ENCODE measurements around the gene NAA25. TPM values are rescaled to one million over a fixed set of nuclear protein-coding genes. Genes with fewer than 3 reads are reported as not detected.

Gene NAA25
- total and polyA plus RNA-seq, 2 of the 4 experiments (the other 2 are of a cell fraction) = 10.3 to 25.5 TPM

- Histone ChIP-seq H2AK9ac (replicated peaks; ENCODE audit: low read depth, low read length, poor library complexity) (no peak overlapping the region), H3K4me1 (ENCODE audit: control insufficient read depth, insufficient read depth, low read length) (peaks cover 5% of the 10 kb centered on the region), H3K36me3 (ENCODE audit: control insufficient read depth, insufficient read depth, low read length) (peaks cover 40% of the 10 kb centered on the region), H2BK120ac (ENCODE audit: low read depth, low read length) (no peak overlapping the region), H2BK20ac (ENCODE audit: low read depth, low read length) (no peak overlapping the region), H3K79me1 (ENCODE audit: low read depth in 1 of 2, low read length in 2 of 2) (peaks cover 17 to 20% of the 10 kb centered on the region in 2 experiments), H2AK5ac (ENCODE audit: low read depth, low read length) (no peak overlapping the region), H4K8ac (ENCODE audit: low read depth in 2 of 2, low read length in 2 of 2) (no peak overlapping the region), H3K4me2 (ENCODE audit: low read depth, low read length) (no peak overlapping the region), H3K18ac (ENCODE audit: low read depth, low read length) (no peak overlapping the region), H3K27me3 (ENCODE audit: control insufficient read depth, insufficient read depth, low read length) (no peaks in the 10 kb centered on the region), H3K4me3 (ENCODE audit: insufficient read depth, low read depth, low read length) (no peak overlapping the region), H3K23ac (ENCODE audit: low read depth, low read length) (no peak overlapping the region), H3K27ac (ENCODE audit: insufficient read depth, low read length) (no peak overlapping the region), H4K5ac (ENCODE audit: low read depth, low read length) (no peak overlapping the region), H3K9ac (ENCODE audit: low read depth, low read length) (no peak overlapping the region), H2AFZ (replicated peaks; ENCODE audit: low read length, poor library complexity) (no peak overlapping the region), H4K20me1 (ENCODE audit: insufficient read depth, low read length) (no peaks in the 10 kb centered on the region; the same call in 1 of the 2 replicates), H3K9me3 (ENCODE audit: control insufficient read depth, insufficient read depth, low read length) (no peaks in the 10 kb centered on the region), H3K14ac (replicated peaks; ENCODE audit: low read depth, low read length) (no peak overlapping the region), H2BK5ac (ENCODE audit: low read depth, low read length, poor library complexity, severe bottlenecking) (no peak overlapping the region), H2BK15ac (ENCODE audit: low read depth, low read length) (no peak overlapping the region), H3K4ac (ENCODE audit: low read depth, low read length) (no peak overlapping the region), H3K9me1 (ENCODE audit: insufficient read depth, low read length) (peaks cover 4% of the 10 kb centered on the region), H4K91ac (ENCODE audit: insufficient read depth, low read depth, low read length) (no peak overlapping the region), H3K56ac (ENCODE audit: extremely low read depth, insufficient read depth, low read length) (no peak overlapping the region)
- ChIA-PET CTCF (no interaction called here), POLR2A (ENCODE audit: unreplicated experiment) (no interaction called here)
- dilution Hi-C loops (cut with HindIII; ENCODE audit: low sequenced_read_pairs, unreplicated experiment) (no loop called here), intact Hi-C loops (cut with micrococcal nuclease) (loop anchor here (10.0 kb wide), 1 partner anchor 85 kb away; no protein-coding TSS in a partner anchor), in situ Hi-C loops (cut with MboI; ENCODE audit: low sequenced_read_pairs) (no loop called here)
- DNase-seq (no peak), ATAC-seq (ENCODE audit: low read depth) (no peak)
- no peak for TF ChIP-seq MAFK (IDR thresholded peaks at IDR 0.05; ENCODE audit: low read depth, low read length)
- TF ChIP-seq SMC3 (IDR thresholded peaks at IDR 0.05; ENCODE audit: low read depth, low read length) = no peak
- BruUV-seq (replicated peaks) = no TSS peak
- 93% methylated on average over 3 of the region's 13 CpGs; no CpG with 5 or more reads in 1 of the 2 experiments for WGBS, 2 experiments (ENCODE audit: extremely low coverage in 2 of 2, insufficient read length in 1 of 2)
These were observed 59.2 kb downstream of the NAA25 start for GRCh38 chr12:112049351-112049750.

Measured in IMR-90 (cell line).